Brain pericyte (primary cell): Measurements from ENCODE around the gene DOK7.

Experiments
- DNase-seq: peaks from one replicate; pipeline ENCODE4 v3.0.0-alpha.2; 2012; ENCODE audit warnings: low read depth, low spot score

DOK7 gene

GRCh38 chr4:3462790-3463415 is at the start of gene DOK7:
DOK7 (plus strand) TSS chr4:3463306; CDS start chr4:3463376, 70 bp downstream.
- DNase-seq: no peak

GRCh38 chr4:3413675-3414420 is 49.3 kb upstream of the DOK7 start:
- no peak for DNase-seq

- DNase-seq: no peak
Measured at GRCh38 chr4:3414421-3415279, 48.5 kb upstream of the DOK7 start.

GRCh38 chr4:3415471-3416141 is 47.5 kb upstream of the DOK7 start:
- DNase-seq: no peak

- DNase-seq: no peak
Measured at GRCh38 chr4:3416270-3416669, 46.8 kb upstream of the DOK7 start.

- DNase-seq: no peak
Measured at GRCh38 chr4:3416821-3417221, 46.3 kb upstream of the DOK7 start.

GRCh38 chr4:3417448-3417847 is 45.7 kb upstream of the DOK7 start:
- DNase-seq: no peak

GRCh38 chr4:3418029-3418762 is 44.9 kb upstream of the DOK7 start:
- DNase-seq: no peak

GRCh38 chr4:3419836-3420605 is 43.1 kb upstream of the DOK7 start:
- DNase-seq: no peak

- no peak for DNase-seq
Measured at GRCh38 chr4:3420606-3420955, 42.5 kb upstream of the DOK7 start.

- no peak for DNase-seq
Measured at GRCh38 chr4:3420956-3421355, 42.1 kb upstream of the DOK7 start.

- DNase-seq: no peak
Measured at GRCh38 chr4:3421470-3421869, 41.6 kb upstream of the DOK7 start.

GRCh38 chr4:3422241-3422801 is 40.8 kb upstream of the DOK7 start:
- no peak for DNase-seq

- no peak for DNase-seq
Measured at GRCh38 chr4:3422808-3423297, 40.3 kb upstream of the DOK7 start.

- DNase-seq: no peak
Measured at GRCh38 chr4:3423406-3423805, 39.7 kb upstream of the DOK7 start.

GRCh38 chr4:3423952-3424351 is 39.2 kb upstream of the DOK7 start:
- DNase-seq: no peak

- DNase-seq: no peak
Measured at GRCh38 chr4:3424522-3425095, 38.5 kb upstream of the DOK7 start.

- no peak for DNase-seq
Measured at GRCh38 chr4:3426465-3427133, 36.5 kb upstream of the DOK7 start.

GRCh38 chr4:3427134-3427476 is 36.0 kb upstream of the DOK7 start:
- no peak for DNase-seq
